ENCODE data around the gene PRPF40B. TPM values are rescaled to one million over a fixed set of nuclear protein-coding genes. Genes with fewer than 3 reads are reported as not detected.

The PRPF40B gene
- total RNA-seq, 3 donors from 2014 or later = 10.4 to 34.0 (median 32.8) TPM

- H3K9me3 ChIP-seq = no peaks in the 10 kb centered on the region
- no peak for DNase-seq (ENCODE audit: low spot score in 2 of 2)
- intact Hi-C loops (cut with DNase I; ENCODE audit: low total_unique reads) = no loop called here
- H3K27me3 ChIP-seq = no peaks in the 10 kb centered on the region
- H3K27ac ChIP-seq = no peak overlapping the region
- H3K4me1 ChIP-seq = no peaks in the 10 kb centered on the region
- H3K36me3 ChIP-seq = no peaks in the 10 kb centered on the region
- no peak overlapping the region for H3K4me3 ChIP-seq
- TF ChIP-seq CTCF (IDR thresholded peaks at IDR 0.05) (no peak), POLR2A (IDR thresholded peaks at IDR 0.05) (no peak)
Measured at GRCh38 chr12:49645146-49646039, 22.0 kb downstream of the PRPF40B start.

GRCh38 chr12:49646331-49646830, 23.0 kb downstream of the PRPF40B start:
- no peaks in the 10 kb centered on the region for H3K4me1 ChIP-seq
- peak overlapping the region in 1 of 2 donors; percentile 55 for H3K27ac ChIP-seq
- H3K9me3 ChIP-seq = no peaks in the 10 kb centered on the region
- no peaks in the 10 kb centered on the region for H3K27me3 ChIP-seq
- DNase-seq (ENCODE audit: low spot score in 2 of 2) = no peak
- intact Hi-C loops (cut with DNase I; ENCODE audit: low total_unique reads) = no loop called here
- H3K36me3 ChIP-seq = no peaks in the 10 kb centered on the region
- H3K4me3 ChIP-seq = no peak overlapping the region
- no peak for TF ChIP-seq POLR2A (IDR thresholded peaks at IDR 0.05)
- TF ChIP-seq POLR2AphosphoS5 (IDR thresholded peaks at IDR 0.05) = no peak
- TF ChIP-seq CTCF (IDR thresholded peaks at IDR 0.05) = no peak

- no peaks in the 10 kb centered on the region for H3K9me3 ChIP-seq
- intact Hi-C loops (cut with DNase I; ENCODE audit: low total_unique reads) = no loop called here
- no peak for TF ChIP-seq POLR2AphosphoS5 (IDR thresholded peaks at IDR 0.05)
- no peak for TF ChIP-seq POLR2A (IDR thresholded peaks at IDR 0.05)
- no peak for TF ChIP-seq CTCF (IDR thresholded peaks at IDR 0.05)
- no peaks in the 10 kb centered on the region for H3K4me1 ChIP-seq
- no peaks in the 10 kb centered on the region for H3K27me3 ChIP-seq
- no peak for DNase-seq (ENCODE audit: low spot score in 2 of 2)
- H3K27ac ChIP-seq = peak overlapping the region in 1 of 2 donors; percentile 55
- no peaks in the 10 kb centered on the region for H3K36me3 ChIP-seq
- no peak overlapping the region for H3K4me3 ChIP-seq
Measured at GRCh38 chr12:49646871-49647654, 23.7 kb downstream of the PRPF40B start.

- no peaks in the 10 kb centered on the region for H3K4me1 ChIP-seq
- no peak for DNase-seq (ENCODE audit: low spot score in 2 of 2)
- no peak overlapping the region for H3K4me3 ChIP-seq
- H3K27me3 ChIP-seq = no peaks in the 10 kb centered on the region
- intact Hi-C loops (cut with DNase I; ENCODE audit: low total_unique reads) = no loop called here
- H3K27ac ChIP-seq = peak overlapping the region; percentile 33 to 55
- no peaks in the 10 kb centered on the region for H3K9me3 ChIP-seq
- TF ChIP-seq CTCF (IDR thresholded peaks at IDR 0.05) (no peak), POLR2AphosphoS5 (IDR thresholded peaks at IDR 0.05) (no peak), POLR2A (IDR thresholded peaks at IDR 0.05) (no peak)
- no peaks in the 10 kb centered on the region for H3K36me3 ChIP-seq
Measured at GRCh38 chr12:49647827-49648711, 24.7 kb downstream of the PRPF40B start.

All from breast epithelium (tissue), 4 donors.